ENCODE data around the gene TAMM41. TPM values are rescaled to one million over a fixed set of nuclear protein-coding genes. Genes with fewer than 3 reads are reported as not detected.
"Not testable (repeated sequence)": the region's sequence is repeated elsewhere in the genome, so short reads cannot be mapped to it uniquely, and the experiment has no call there.

Gene TAMM41
- 14.9 TPM for total RNA-seq
- long read RNA-seq, partial matches to known transcripts = 1 of 6 reads
- long read RNA-seq, other reads (novel, unspliced or antisense) = 3 of 6 reads

GRCh38 chr3:11846281-11847266 is at the start of gene TAMM41:
Gene TAMM41, minus strand, starts transcription at chr3:11846885. Its CDS starts 249 bp downstream, at chr3:11846636.
- DNase-seq (peak; percentile 95), ATAC-seq (peak; percentile 100)
- intact Hi-C loops (cut with DNase I) = no loop called here
- TF ChIP-seq CTCF (IDR thresholded peaks at IDR 0.05) = peak; percentile 86
- Histone ChIP-seq H3K9me3 (no peaks in the 10 kb centered on the region), H3K4me3 (peak within 1 kb of the TSS; percentile 91), H3K4me1 (peaks cover 27% of the 10 kb centered on the region), H3K36me3 (peaks cover 26% of the 10 kb centered on the region), H3K27me3 (ENCODE audit: low read depth) (no peaks in the 10 kb centered on the region), H3K27ac (peak within 1 kb of the TSS; percentile 87)

- Histone ChIP-seq H3K36me3 (no peaks in the 10 kb centered on the region), H3K4me3 (no peak overlapping the region), H3K4me1 (no peaks in the 10 kb centered on the region), H3K9me3 (no peaks in the 10 kb centered on the region), H3K27ac (no peak overlapping the region), H3K27me3 (ENCODE audit: low read depth) (no peaks in the 10 kb centered on the region)
- intact Hi-C loops (cut with DNase I) = no loop called here
- ATAC-seq (no peak), DNase-seq (no peak)
- no peak for TF ChIP-seq CTCF (IDR thresholded peaks at IDR 0.05)
Observed at GRCh38 chr3:11878837-11879236, 32.2 kb upstream of the TAMM41 start.

- H3K4me3 ChIP-seq; H3K9me3 ChIP-seq; H3K4me1 ChIP-seq; DNase-seq; H3K27me3 ChIP-seq (ENCODE audit: low read depth); H3K36me3 ChIP-seq; ATAC-seq; intact Hi-C loops (cut with DNase I); H3K27ac ChIP-seq: not testable (repeated sequence)
Observed at GRCh38 chr3:11874707-11875106, 28.0 kb upstream of the TAMM41 start.

- intact Hi-C loops (cut with DNase I); H3K36me3 ChIP-seq: not testable (repeated sequence)
Observed at GRCh38 chr3:11863739-11864138, 17.1 kb upstream of the TAMM41 start.

GRCh38 chr3:11862584-11862983 is 15.9 kb upstream of the TAMM41 start:
- H3K36me3 ChIP-seq; ATAC-seq; H3K4me3 ChIP-seq; intact Hi-C loops (cut with DNase I); H3K27ac ChIP-seq; H3K4me1 ChIP-seq; H3K9me3 ChIP-seq; DNase-seq; H3K27me3 ChIP-seq (ENCODE audit: low read depth): not testable (repeated sequence)

More at GRCh38 chr3:11863739-11864138, 17.1 kb upstream of the TAMM41 start:
- not testable (repeated sequence) for H3K9me3 ChIP-seq; DNase-seq; H3K27ac ChIP-seq; H3K27me3 ChIP-seq (ENCODE audit: low read depth); H3K4me1 ChIP-seq; H3K4me3 ChIP-seq; ATAC-seq

GRCh38 chr3:11862145-11862544 is 15.5 kb upstream of the TAMM41 start:
- H3K27ac ChIP-seq; H3K4me3 ChIP-seq; H3K27me3 ChIP-seq (ENCODE audit: low read depth); H3K36me3 ChIP-seq; H3K9me3 ChIP-seq; DNase-seq; intact Hi-C loops (cut with DNase I); H3K4me1 ChIP-seq; ATAC-seq: not testable (repeated sequence)

GRCh38 chr3:11860213-11860612 is 13.5 kb upstream of the TAMM41 start:
- ATAC-seq; H3K4me1 ChIP-seq; H3K27me3 ChIP-seq (ENCODE audit: low read depth); H3K4me3 ChIP-seq; H3K27ac ChIP-seq; DNase-seq; intact Hi-C loops (cut with DNase I); H3K36me3 ChIP-seq; H3K9me3 ChIP-seq: not testable (repeated sequence)

- Histone ChIP-seq H3K4me3 (no peak overlapping the region), H3K27ac (no peak overlapping the region), H3K27me3 (ENCODE audit: low read depth) (no peaks in the 10 kb centered on the region), H3K4me1 (no peaks in the 10 kb centered on the region), H3K36me3 (no peaks in the 10 kb centered on the region), H3K9me3 (no peaks in the 10 kb centered on the region)
- TF ChIP-seq CTCF (IDR thresholded peaks at IDR 0.05) = no peak
- ATAC-seq (no peak), DNase-seq (no peak)
- intact Hi-C loops (cut with DNase I) = no loop called here
Observed at GRCh38 chr3:11853450-11853849, 6.8 kb upstream of the TAMM41 start.
